ENCODE data around the gene MORN4.

DNA sequence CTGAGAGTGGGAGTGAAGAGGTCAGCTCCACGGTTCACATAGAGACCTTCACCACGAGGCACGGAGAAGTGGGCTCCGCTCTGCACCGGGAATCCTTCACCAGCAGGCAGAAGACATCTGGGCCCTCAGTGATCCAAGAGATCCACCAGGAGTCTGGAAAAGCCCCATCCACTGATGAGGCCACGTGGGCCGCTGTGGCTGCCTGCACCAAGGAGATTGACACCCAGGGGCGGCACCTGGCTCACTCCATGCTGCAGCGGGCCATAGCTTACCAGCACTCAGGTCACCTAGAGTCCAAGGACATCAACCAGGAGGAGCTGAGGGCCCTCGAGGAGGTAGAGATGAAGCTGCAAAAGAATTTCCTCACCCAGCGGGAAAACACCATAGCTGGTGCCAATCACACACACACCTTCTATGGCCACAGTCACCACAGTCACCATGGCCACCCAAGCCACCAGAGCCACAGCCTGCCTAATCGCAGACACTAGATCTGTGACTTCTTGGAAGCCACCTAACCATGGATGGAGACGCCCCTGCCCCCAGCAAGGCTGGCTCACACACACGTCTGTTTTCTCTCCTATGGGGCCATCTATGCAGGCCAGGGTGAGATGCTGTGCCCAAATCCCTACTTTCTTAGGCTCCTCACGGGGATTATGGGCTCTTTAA lies 43.1 kb downstream of the MORN4 start:
- TF ChIP-seq, protein P1, sequence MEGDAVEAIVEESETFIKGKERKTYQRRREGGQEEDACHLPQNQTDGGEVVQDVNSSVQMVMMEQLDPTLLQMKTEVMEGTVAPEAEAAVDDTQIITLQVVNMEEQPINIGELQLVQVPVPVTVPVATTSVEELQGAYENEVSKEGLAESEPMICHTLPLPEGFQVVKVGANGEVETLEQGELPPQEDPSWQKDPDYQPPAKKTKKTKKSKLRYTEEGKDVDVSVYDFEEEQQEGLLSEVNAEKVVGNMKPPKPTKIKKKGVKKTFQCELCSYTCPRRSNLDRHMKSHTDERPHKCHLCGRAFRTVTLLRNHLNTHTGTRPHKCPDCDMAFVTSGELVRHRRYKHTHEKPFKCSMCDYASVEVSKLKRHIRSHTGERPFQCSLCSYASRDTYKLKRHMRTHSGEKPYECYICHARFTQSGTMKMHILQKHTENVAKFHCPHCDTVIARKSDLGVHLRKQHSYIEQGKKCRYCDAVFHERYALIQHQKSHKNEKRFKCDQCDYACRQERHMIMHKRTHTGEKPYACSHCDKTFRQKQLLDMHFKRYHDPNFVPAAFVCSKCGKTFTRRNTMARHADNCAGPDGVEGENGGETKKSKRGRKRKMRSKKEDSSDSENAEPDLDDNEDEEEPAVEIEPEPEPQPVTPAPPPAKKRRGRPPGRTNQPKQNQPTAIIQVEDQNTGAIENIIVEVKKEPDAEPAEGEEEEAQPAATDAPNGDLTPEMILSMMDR (IDR thresholded peaks at IDR 0.05), result no peak
- TF ChIP-seq POLR2A (IDR thresholded peaks at IDR 0.05) (no peak), POLR2AphosphoS5 (IDR thresholded peaks at IDR 0.05) (no peak)
